NB4 (cell line): Measurements from ENCODE around the gene SPATA31A3.
"Not testable (repeated sequence)": the region's sequence is repeated elsewhere in the genome, so short reads cannot be mapped to it uniquely, and the experiment has no call there.

Source experiments
- CTCF ChIP-seq: IDR thresholded peaks from one replicate; pipeline ENCODE4 v1.5.1; 2012; ENCODE audit warnings: low read depth, low read length
- MAX ChIP-seq: IDR thresholded peaks from 2 replicates; pipeline ENCODE4 v1.6.1; 2011; ENCODE audit warnings: low read depth, low read length
- POLR2A ChIP-seq: IDR thresholded peaks from 2 replicates; pipeline ENCODE4 v1.6.1; 2011; ENCODE audit warnings: mild to moderate bottlenecking; ENCODE audit not compliant: insufficient read length; ENCODE audit errors: extremely low read depth

- TF ChIP-seq POLR2A, MAX, CTCF: not testable (repeated sequence)
Observed at GRCh38 chr9:66939878-66940830, 52.2 kb downstream of the SPATA31A3 start.
